ENCODE measurements around the gene NHSL2. TPM values are rescaled to one million over a fixed set of nuclear protein-coding genes. Genes with fewer than 3 reads are reported as not detected.

The NHSL2 gene
- total and polyA plus RNA-seq, 2 of the 13 experiments (the other 11 are each of a cell fraction or from before 2014, with no cell fraction given): not detected

- H3K4me3 ChIP-seq (replicated peaks in 1 of 3; ENCODE audit: insufficient read depth in 1 of 3, low read depth in 2 of 3, low read length in 3 of 3): no peak overlapping the region
- ChIA-PET CTCF (ENCODE audit: low intra/inter-chr PET ratio, low total read pairs) (no interaction called here), POLR2A (no interaction called here)
- 10% methylated on average over 2 of the region's 8 CpGs for WGBS (ENCODE audit: low lambda C conversion rate)
- no peak overlapping the region for H2AFZ ChIP-seq (ENCODE audit: low read length)
- FAIRE-seq: no peak
- no peak overlapping the region for H3K9ac ChIP-seq (ENCODE audit: insufficient read depth, low read depth, low read length)
- in situ Hi-C loops (cut with HindIII; ENCODE audit: extremely low pct_ligation_motif_present, low pct_unique_long_range_greater_than_20kb) (no loop called here), intact Hi-C loops (cut with micrococcal nuclease; ENCODE audit: unreplicated experiment) (no loop called here)
- H3K79me2 ChIP-seq (ENCODE audit: insufficient read depth, low read length): no peaks in the 10 kb centered on the region
- no peaks in the 10 kb centered on the region for H4K20me1 ChIP-seq (ENCODE audit: insufficient read depth, low read length)
- no peaks in the 10 kb centered on the region for H3K4me1 ChIP-seq (ENCODE audit: insufficient read depth, low read length)
- no peak overlapping the region for H3K27ac ChIP-seq (ENCODE audit: extremely low read length, insufficient read depth, low read length)
- no peaks in the 10 kb centered on the region for H3K36me3 ChIP-seq (replicated peaks in 1 of 2; ENCODE audit: control insufficient read depth in 1 of 2, insufficient read depth in 2 of 2, low read length in 2 of 2)
- no TSS peak for BruUV-seq (replicated peaks)
- no peak for DNase-seq (ENCODE audit: low spot score)
- no peaks in the 10 kb centered on the region for H3K27me3 ChIP-seq (ENCODE audit: control insufficient read depth in 1 of 2, insufficient read depth in 2 of 2, low read length in 2 of 2)
- H3K9me3 ChIP-seq (ENCODE audit: low read length): no peaks in the 10 kb centered on the region
- no peak for ATAC-seq
- no peak overlapping the region for H3K4me2 ChIP-seq (ENCODE audit: low read depth, low read length)
- TF ChIP-seq PCBP2 (optimal IDR thresholded peaks at IDR 0.05; ENCODE audit: low read depth, low read length, poor library complexity, severe bottlenecking): no peak
- TF ChIP-seq NFAT5 (CRISPR knock-in tag; IDR thresholded peaks at IDR 0.05): no peak
- TF ChIP-seq ZNF75D (CRISPR knock-in tag; IDR thresholded peaks at IDR 0.05; ENCODE audit: borderline replicate concordance): no peak
- TF ChIP-seq TARDBP (CRISPR knock-in tag; IDR thresholded peaks at IDR 0.05): no peak
- TF ChIP-seq MXD1 (CRISPR knock-in tag; IDR thresholded peaks at IDR 0.05): no peak
- TF ChIP-seq ZNF335 (CRISPR knock-in tag; IDR thresholded peaks at IDR 0.05): no peak
- no peak for TF ChIP-seq ZHX2 (IDR thresholded peaks at IDR 0.05; ENCODE audit: low read depth)
- TF ChIP-seq ZHX2 (CRISPR knock-in tag; IDR thresholded peaks at IDR 0.05; ENCODE audit: borderline replicate concordance): no peak
- no peak for TF ChIP-seq HNRNPH1 (optimal IDR thresholded peaks at IDR 0.05; ENCODE audit: low read depth, low read length)
- TF ChIP-seq RNF219 (CRISPR knock-in tag; IDR thresholded peaks at IDR 0.05): no peak
- no peak for TF ChIP-seq RBM39 (IDR thresholded peaks at IDR 0.05; ENCODE audit: low read depth, low read length, poor library complexity, severe bottlenecking)
Measured at GRCh38 chrX:71949363-71949762, 38.7 kb downstream of the NHSL2 start.

Measured in HepG2 (cell line).